ENCODE measurements around the gene SYT12.
A peak's percentile ranks its signal among the peaks of the same experiment; 100 is the strongest.
"Not testable (repeated sequence)": the region's sequence is repeated elsewhere in the genome, so short reads cannot be mapped to it uniquely, and the experiment has no call there.

The SYT12 gene

GRCh38 chr11:66999555-66999954 lies 23.4 kb upstream of the SYT12 start:
- no peak for DNase-seq (ENCODE audit: low read depth)

GRCh38 chr11:67001332-67001731 lies 21.6 kb upstream of the SYT12 start:
- no peak for DNase-seq (ENCODE audit: low read depth)

- DNase-seq (ENCODE audit: low read depth), result no peak
Observed at GRCh38 chr11:67002297-67002913, 20.5 kb upstream of the SYT12 start.

GRCh38 chr11:67002921-67003411 lies 20.0 kb upstream of the SYT12 start:
- no peak for DNase-seq (ENCODE audit: low read depth)

GRCh38 chr11:67005200-67005599 lies 17.7 kb upstream of the SYT12 start:
- DNase-seq (ENCODE audit: low read depth), result not testable (repeated sequence)

GRCh38 chr11:67006029-67006884 lies 16.7 kb upstream of the SYT12 start:
- DNase-seq (ENCODE audit: low read depth), result peak; percentile 15

- DNase-seq (ENCODE audit: low read depth), result no peak
Observed at GRCh38 chr11:67007126-67007525, 15.8 kb upstream of the SYT12 start.

- DNase-seq (ENCODE audit: low read depth), result no peak
Observed at GRCh38 chr11:67010296-67010905, 12.5 kb upstream of the SYT12 start.

GRCh38 chr11:67013511-67014045 lies 9.4 kb upstream of the SYT12 start:
- no peak for DNase-seq (ENCODE audit: low read depth)

GRCh38 chr11:67014343-67014742 lies 8.6 kb upstream of the SYT12 start:
- DNase-seq (ENCODE audit: low read depth), result no peak

- DNase-seq (ENCODE audit: low read depth), result no peak
Observed at GRCh38 chr11:67015048-67015447, 7.9 kb upstream of the SYT12 start.

- DNase-seq (ENCODE audit: low read depth), result no peak
Observed at GRCh38 chr11:67016550-67016949, 6.4 kb upstream of the SYT12 start.

- DNase-seq (ENCODE audit: low read depth), result no peak
Observed at GRCh38 chr11:67020949-67021348, 2.0 kb upstream of the SYT12 start.

GRCh38 chr11:67022341-67022933 lies 497 bp upstream of the SYT12 start:
- no peak for DNase-seq (ENCODE audit: low read depth)

GRCh38 chr11:67023957-67024353 lies 1.0 kb downstream of the SYT12 start:
- DNase-seq (ENCODE audit: low read depth), result no peak

GRCh38 chr11:67024410-67024809 lies 1.5 kb downstream of the SYT12 start:
- peak; percentile 24 for DNase-seq (ENCODE audit: low read depth)

- no peak for DNase-seq (ENCODE audit: low read depth)
Observed at GRCh38 chr11:67024966-67025365, 2.0 kb downstream of the SYT12 start.

GRCh38 chr11:67025750-67026149 lies 2.8 kb downstream of the SYT12 start:
- DNase-seq (ENCODE audit: low read depth), result no peak

GRCh38 chr11:67026941-67027340 lies 4.0 kb downstream of the SYT12 start:
- DNase-seq (ENCODE audit: low read depth), result no peak

GRCh38 chr11:67027483-67027930 lies 4.6 kb downstream of the SYT12 start:
- DNase-seq (ENCODE audit: low read depth), result no peak

- DNase-seq (ENCODE audit: low read depth), result no peak
Observed at GRCh38 chr11:67027943-67028542, 5.1 kb downstream of the SYT12 start.

- no peak for DNase-seq (ENCODE audit: low read depth)
Observed at GRCh38 chr11:67029146-67029545, 6.2 kb downstream of the SYT12 start.
